SKM-1 (cell line): ENCODE results near the gene NANOGP8.

Experiments used
- DNase-seq: peaks from one replicate; lab custom pipeline; 2025; ENCODE audit not compliant: unreplicated experiment; lab: John Stamatoyannopoulos, UW

The NANOGP8 gene

GRCh38 chr15:35061161-35061824, 23.8 kb downstream of the NANOGP8 start:
- no peak for DNase-seq

DNA sequence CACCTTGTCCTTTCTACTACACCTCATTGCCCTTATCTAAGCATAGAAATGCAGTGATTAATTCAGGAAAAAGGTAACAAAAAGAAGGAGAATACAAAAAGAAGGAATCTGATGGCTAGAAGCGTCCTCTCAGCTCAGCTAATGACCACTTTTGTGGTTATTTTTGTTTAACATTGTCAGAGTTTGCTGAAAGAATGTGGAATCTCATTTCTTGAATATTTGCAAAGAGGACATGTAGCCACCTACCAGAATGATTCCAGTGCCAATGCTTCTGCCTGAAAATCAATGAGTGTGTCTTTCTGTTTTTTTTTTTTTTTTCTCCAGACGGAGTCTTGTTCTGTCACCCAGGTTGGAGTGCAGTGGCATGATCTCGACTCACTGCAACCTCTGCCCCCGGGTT, 24.5 kb downstream of the NANOGP8 start:
- no peak for DNase-seq

GRCh38 chr15:35058534-35059054, 26.5 kb downstream of the NANOGP8 start:
- no peak for DNase-seq

GRCh38 chr15:35055416-35056105, 29.5 kb downstream of the NANOGP8 start:
- no peak for DNase-seq

GRCh38 chr15:35054380-35054779, 30.7 kb downstream of the NANOGP8 start:
- DNase-seq: no peak

- DNase-seq: no peak
These were observed 37.1 kb downstream of the NANOGP8 start for GRCh38 chr15:35047996-35048395.

GRCh38 chr15:35047528-35047927, 37.6 kb downstream of the NANOGP8 start:
- DNase-seq: no peak

- DNase-seq: peak; percentile 68
These were observed 41.6 kb downstream of the NANOGP8 start for GRCh38 chr15:35043373-35044095.

DNA sequence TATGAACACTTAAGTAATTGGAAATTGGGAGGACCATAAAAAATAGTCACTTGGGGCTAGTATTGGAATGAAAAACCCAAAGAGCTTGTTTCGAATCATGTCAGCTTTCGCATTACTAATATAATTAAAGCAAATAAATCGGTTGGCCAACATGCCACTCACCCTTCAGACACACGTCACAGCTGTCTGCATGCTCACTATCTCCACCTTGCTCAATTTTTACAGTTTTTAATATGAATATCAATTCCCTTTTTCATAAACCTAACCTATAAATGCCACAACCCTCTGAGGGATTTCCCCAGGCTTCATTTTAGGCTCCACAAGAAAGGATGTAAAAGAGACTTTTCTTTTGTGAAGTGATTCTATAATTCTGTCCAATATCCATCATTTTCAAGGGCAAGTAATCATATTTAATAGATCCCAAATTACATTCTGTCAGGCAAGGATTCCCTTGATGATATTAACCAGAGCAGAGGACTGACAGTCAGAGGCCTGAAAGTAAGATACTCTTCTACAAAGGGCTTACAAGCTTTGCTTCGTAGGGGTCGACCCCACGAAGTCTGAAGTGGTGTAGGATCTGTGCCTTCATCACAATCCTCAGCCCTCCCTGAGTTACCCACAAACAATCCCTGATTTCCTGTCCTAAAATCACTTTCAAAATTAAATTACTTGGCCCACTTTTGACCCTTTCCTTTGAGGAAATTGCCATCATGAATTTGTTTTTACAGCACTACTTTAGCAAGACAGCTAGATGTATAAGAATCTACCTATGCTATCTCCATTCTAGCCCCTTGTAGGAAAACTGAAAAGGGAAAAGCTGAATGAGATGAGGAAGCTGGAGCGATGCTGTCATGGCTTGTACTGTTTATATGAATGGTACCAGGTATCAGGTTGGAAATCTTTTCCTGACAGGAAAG, 44.5 kb downstream of the NANOGP8 start:
- no peak for DNase-seq

- DNase-seq: no peak
These were observed 46.3 kb downstream of the NANOGP8 start for GRCh38 chr15:35038626-35039451.
